Activated gamma-delta T cell treated with Interleukin-2 at 50 U/mL for 16 hours (primary cell): ENCODE data around the gene VWA8.
"Not testable (repeated sequence)": the region's sequence is repeated elsewhere in the genome, so short reads cannot be mapped to it uniquely, and the experiment has no call there.

Source experiments
- DNase-seq: peaks from one replicate; pipeline ENCODE4 v3.0.0-alpha.2; 2020

The VWA8 gene

GRCh38 chr13:41571817-41572340, 389.0 kb downstream of the VWA8 start:
- not testable (repeated sequence) for DNase-seq

GRCh38 chr13:41568972-41569351, 391.9 kb downstream of the VWA8 start:
- no peak for DNase-seq

- no peak for DNase-seq
These were observed 392.6 kb downstream of the VWA8 start for GRCh38 chr13:41568143-41568971.

GRCh38 chr13:41567363-41567762, 393.5 kb downstream of the VWA8 start:
- no peak for DNase-seq

GRCh38 chr13:41565846-41566245, 395.1 kb downstream of the VWA8 start:
- DNase-seq: no peak

- DNase-seq: no peak
These were observed 395.7 kb downstream of the VWA8 start for GRCh38 chr13:41565216-41565615.

- DNase-seq: no peak
These were observed 396.9 kb downstream of the VWA8 start for GRCh38 chr13:41563984-41564365.

GRCh38 chr13:41563341-41563983, 397.4 kb downstream of the VWA8 start:
- DNase-seq: no peak

- no peak for DNase-seq
These were observed 398.2 kb downstream of the VWA8 start for GRCh38 chr13:41562541-41563178.

- no peak for DNase-seq
These were observed 398.8 kb downstream of the VWA8 start for GRCh38 chr13:41562083-41562482.

GRCh38 chr13:41561170-41561569, 399.7 kb downstream of the VWA8 start:
- no peak for DNase-seq

GRCh38 chr13:41558781-41559560, 401.9 kb downstream of the VWA8 start:
- no peak for DNase-seq

GRCh38 chr13:41557719-41558118, 403.2 kb downstream of the VWA8 start:
- no peak for DNase-seq

- no peak for DNase-seq
These were observed 406.1 kb downstream of the VWA8 start for GRCh38 chr13:41554626-41555386.

GRCh38 chr13:41554180-41554579, 406.7 kb downstream of the VWA8 start:
- DNase-seq: no peak

- no peak for DNase-seq
These were observed 408.9 kb downstream of the VWA8 start for GRCh38 chr13:41552031-41552430.

GRCh38 chr13:41550276-41550675, 410.6 kb downstream of the VWA8 start:
- DNase-seq: no peak

GRCh38 chr13:41549491-41549890, 411.4 kb downstream of the VWA8 start:
- DNase-seq: no peak

GRCh38 chr13:41548910-41549309, 412.0 kb downstream of the VWA8 start:
- no peak for DNase-seq

GRCh38 chr13:41548031-41548430, 412.9 kb downstream of the VWA8 start:
- DNase-seq: no peak

- no peak for DNase-seq
These were observed 413.5 kb downstream of the VWA8 start for GRCh38 chr13:41547251-41548000.
